ENCODE data around the gene PLA2G4B. TPM values are rescaled to one million over a fixed set of nuclear protein-coding genes. Genes with fewer than 3 reads are reported as not detected.

PLA2G4B gene
- total RNA-seq, 3 donors from 2014 or later, result 3.2 to 11.0 (median 10.2) TPM

DNA sequence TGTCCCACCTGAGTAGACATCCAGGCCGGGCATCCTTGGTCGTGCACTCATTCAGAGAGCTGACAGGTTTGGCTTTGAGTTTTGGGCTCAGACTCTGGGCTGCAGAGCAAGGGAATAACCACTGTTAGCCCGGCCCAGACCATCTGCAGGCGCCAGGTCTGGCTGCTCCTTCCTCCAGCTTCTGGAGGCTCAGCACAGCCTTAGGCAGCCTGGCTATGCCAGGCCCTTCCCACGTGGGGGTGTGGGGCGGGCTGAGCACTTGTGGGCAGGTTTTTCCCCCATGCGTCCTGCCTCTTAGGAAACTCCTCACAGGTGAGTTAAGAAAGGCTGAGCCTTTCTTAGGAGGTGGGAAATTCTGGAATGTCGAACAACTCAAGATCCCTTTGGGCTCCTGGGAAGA lies 11.2 kb downstream of the PLA2G4B start:
- intact Hi-C loops (cut with DNase I; ENCODE audit: low total_unique reads), result no loop called here
- Histone ChIP-seq H3K36me3 (peaks cover 15% of the 10 kb centered on the region), H3K4me3 (no peak overlapping the region), H3K9me3 (no peaks in the 10 kb centered on the region), H3K27me3 (no peaks in the 10 kb centered on the region), H3K4me1 (peaks cover 0 to 8% of the 10 kb centered on the region in 2 donors), H3K27ac (peak overlapping the region; percentile 48 to 69)
- DNase-seq (ENCODE audit: low spot score in 2 of 2), result peak; percentile 81 to 83
- TF ChIP-seq, protein P1, sequence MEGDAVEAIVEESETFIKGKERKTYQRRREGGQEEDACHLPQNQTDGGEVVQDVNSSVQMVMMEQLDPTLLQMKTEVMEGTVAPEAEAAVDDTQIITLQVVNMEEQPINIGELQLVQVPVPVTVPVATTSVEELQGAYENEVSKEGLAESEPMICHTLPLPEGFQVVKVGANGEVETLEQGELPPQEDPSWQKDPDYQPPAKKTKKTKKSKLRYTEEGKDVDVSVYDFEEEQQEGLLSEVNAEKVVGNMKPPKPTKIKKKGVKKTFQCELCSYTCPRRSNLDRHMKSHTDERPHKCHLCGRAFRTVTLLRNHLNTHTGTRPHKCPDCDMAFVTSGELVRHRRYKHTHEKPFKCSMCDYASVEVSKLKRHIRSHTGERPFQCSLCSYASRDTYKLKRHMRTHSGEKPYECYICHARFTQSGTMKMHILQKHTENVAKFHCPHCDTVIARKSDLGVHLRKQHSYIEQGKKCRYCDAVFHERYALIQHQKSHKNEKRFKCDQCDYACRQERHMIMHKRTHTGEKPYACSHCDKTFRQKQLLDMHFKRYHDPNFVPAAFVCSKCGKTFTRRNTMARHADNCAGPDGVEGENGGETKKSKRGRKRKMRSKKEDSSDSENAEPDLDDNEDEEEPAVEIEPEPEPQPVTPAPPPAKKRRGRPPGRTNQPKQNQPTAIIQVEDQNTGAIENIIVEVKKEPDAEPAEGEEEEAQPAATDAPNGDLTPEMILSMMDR (IDR thresholded peaks at IDR 0.05), result no peak
- no peak for TF ChIP-seq POLR2AphosphoS5 (IDR thresholded peaks at IDR 0.05)
- no peak for TF ChIP-seq POLR2A (IDR thresholded peaks at IDR 0.05)

DNA sequence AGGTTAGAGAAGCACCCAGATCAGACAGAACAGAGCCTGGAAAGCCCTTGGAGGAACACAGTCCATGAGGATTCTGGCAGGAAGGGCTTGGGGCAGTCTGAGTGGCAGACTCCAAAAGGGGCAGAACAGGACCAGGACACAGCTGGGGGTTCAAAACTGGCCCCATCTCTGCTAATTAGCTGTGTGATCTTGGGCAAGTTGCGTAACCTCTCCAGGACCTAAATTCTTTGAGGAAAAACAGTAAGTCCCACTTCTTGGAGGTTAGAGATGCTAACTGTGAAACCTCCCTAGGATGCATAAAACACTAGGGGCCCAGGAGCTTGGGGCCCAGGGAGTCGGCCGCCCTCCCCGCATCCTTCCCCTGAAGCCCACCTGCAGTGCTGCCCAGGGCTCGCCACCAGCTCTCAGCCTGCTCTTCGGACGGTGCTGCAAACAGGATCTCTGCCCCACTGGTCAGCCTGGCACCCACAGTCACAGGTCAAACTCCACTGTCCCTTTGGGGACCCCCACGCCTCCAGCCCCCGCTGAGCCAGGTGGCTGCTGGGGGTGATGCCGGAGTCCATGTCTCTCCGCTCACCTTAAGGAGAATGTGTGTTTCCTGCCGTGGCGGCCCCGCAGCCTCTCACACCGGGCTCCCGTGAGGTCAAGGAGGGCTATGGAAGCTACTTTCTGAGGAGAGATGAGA lies 12.0 kb downstream of the PLA2G4B start:
- H3K9me3 ChIP-seq, result no peaks in the 10 kb centered on the region
- H3K4me3 ChIP-seq, result no peak overlapping the region
- H3K36me3 ChIP-seq, result peaks cover 15% of the 10 kb centered on the region
- peak overlapping the region; percentile 48 to 69 for H3K27ac ChIP-seq
- TF ChIP-seq POLR2AphosphoS5 (IDR thresholded peaks at IDR 0.05), result no peak
- TF ChIP-seq, protein P1 (IDR thresholded peaks at IDR 0.05), result no peak
- TF ChIP-seq POLR2A (IDR thresholded peaks at IDR 0.05), result no peak
- H3K27me3 ChIP-seq, result no peaks in the 10 kb centered on the region
- peaks cover 0 to 8% of the 10 kb centered on the region in 2 donors for H3K4me1 ChIP-seq
- intact Hi-C loops (cut with DNase I; ENCODE audit: low total_unique reads), result no loop called here
- no peak for DNase-seq (ENCODE audit: low spot score in 2 of 2)

DNA sequence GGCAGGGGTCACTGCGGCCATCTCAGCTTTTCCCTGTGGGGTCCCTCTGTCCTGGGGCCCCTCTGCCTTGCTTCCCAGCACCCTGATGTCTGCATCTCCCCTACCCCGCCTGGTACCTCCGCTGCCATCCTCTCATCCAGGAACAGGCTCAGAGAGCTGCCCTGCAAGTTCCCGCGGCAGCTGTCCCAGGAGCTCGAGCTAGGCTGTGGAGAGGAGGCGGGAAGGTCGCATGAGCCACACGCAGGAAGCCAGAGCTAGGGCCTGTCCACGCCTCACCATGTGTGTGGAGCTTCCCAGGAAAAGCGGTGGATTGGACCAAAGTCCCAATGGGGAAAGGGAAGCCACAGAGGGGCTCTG lies 12.5 kb downstream of the PLA2G4B start:
- H3K27ac ChIP-seq, result no peak overlapping the region
- no peaks in the 10 kb centered on the region for H3K9me3 ChIP-seq
- DNase-seq (ENCODE audit: low spot score in 2 of 2), result no peak
- H3K4me1 ChIP-seq, result peaks cover 0 to 8% of the 10 kb centered on the region in 2 donors
- no peaks in the 10 kb centered on the region for H3K27me3 ChIP-seq
- no peak overlapping the region for H3K4me3 ChIP-seq
- peaks cover 15% of the 10 kb centered on the region for H3K36me3 ChIP-seq
- TF ChIP-seq, protein P1 (IDR thresholded peaks at IDR 0.05), result no peak
- no peak for TF ChIP-seq POLR2A (IDR thresholded peaks at IDR 0.05)
- no peak for TF ChIP-seq POLR2AphosphoS5 (IDR thresholded peaks at IDR 0.05)
- intact Hi-C loops (cut with DNase I; ENCODE audit: low total_unique reads), result no loop called here

DNA sequence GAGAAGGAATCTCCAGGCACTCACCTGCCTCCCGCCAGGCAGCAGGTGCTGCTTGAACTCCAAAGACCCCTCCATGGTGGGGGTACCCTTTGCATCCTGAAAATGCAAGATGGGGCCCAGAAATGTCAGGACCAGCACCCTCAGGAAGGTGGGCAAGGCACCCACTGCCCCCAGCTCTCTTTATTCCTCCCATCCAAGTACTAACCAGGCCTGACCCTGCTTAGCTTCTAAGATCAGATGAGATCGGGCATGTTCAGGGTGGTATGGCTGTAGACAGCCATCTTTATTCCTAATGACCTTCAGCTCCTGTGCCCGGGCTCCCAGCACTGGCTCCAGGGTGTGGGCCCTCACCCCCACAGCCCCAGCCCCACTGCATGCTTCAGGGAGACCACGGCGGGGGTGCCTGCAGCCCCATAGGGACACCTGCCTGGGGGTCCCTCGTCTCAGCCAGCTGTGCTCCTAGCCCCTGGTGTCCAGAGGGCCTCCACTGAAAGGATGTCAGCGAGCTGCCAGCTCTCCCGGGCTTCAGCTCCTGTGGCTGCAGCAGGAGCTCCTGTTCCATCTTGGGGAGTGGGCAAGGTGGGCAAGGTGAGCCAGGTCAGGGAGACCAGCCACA lies 13.2 kb downstream of the PLA2G4B start:
- Histone ChIP-seq H3K4me1 (peaks cover 0 to 8% of the 10 kb centered on the region in 2 donors), H3K36me3 (peaks cover 9% of the 10 kb centered on the region), H3K27ac (no peak overlapping the region), H3K9me3 (no peaks in the 10 kb centered on the region), H3K27me3 (no peaks in the 10 kb centered on the region), H3K4me3 (no peak overlapping the region)
- TF ChIP-seq POLR2AphosphoS5 (IDR thresholded peaks at IDR 0.05) (no peak), POLR2A (IDR thresholded peaks at IDR 0.05) (no peak)
- TF ChIP-seq, protein P1 (IDR thresholded peaks at IDR 0.05), result no peak
- intact Hi-C loops (cut with DNase I; ENCODE audit: low total_unique reads), result no loop called here
- DNase-seq (ENCODE audit: low spot score in 2 of 2), result no peak

Measured in breast epithelium (tissue), 4 donors.